ENCODE results near the gene MNDA.

The MNDA gene

GRCh38 chr1:158833264-158833663, 2.1 kb downstream of the MNDA start:
- no peak for TF ChIP-seq CTCF (conservative IDR thresholded peaks at IDR 0.05; ENCODE audit: low read depth, low read length)

GRCh38 chr1:158836038-158836437, 4.9 kb downstream of the MNDA start:
- H3K27ac ChIP-seq = no peak overlapping the region
- no peak for TF ChIP-seq CTCF (conservative IDR thresholded peaks at IDR 0.05; ENCODE audit: low read depth, low read length)
- no peaks in the 10 kb centered on the region for H4K20me1 ChIP-seq (ENCODE audit: insufficient read depth)
- H3K79me2 ChIP-seq (ENCODE audit: insufficient read depth, low read depth) = no peaks in the 10 kb centered on the region
- no peak overlapping the region for H2AFZ ChIP-seq (ENCODE audit: low read depth)
- H3K4me3 ChIP-seq (IDR thresholded peaks at IDR 0.05; ENCODE audit: insufficient read depth, low read depth, low read length) = no peak overlapping the region
- H3K36me3 ChIP-seq (ENCODE audit: insufficient read depth) = no peaks in the 10 kb centered on the region
- H3K4me2 ChIP-seq = no peak overlapping the region
- H3K4me1 ChIP-seq (ENCODE audit: low read depth, poor library complexity, severe bottlenecking) = no peaks in the 10 kb centered on the region
- no peaks in the 10 kb centered on the region for H3K27me3 ChIP-seq (ENCODE audit: insufficient read depth, low read depth)
- no peak overlapping the region for H3K9ac ChIP-seq

More at GRCh38 chr1:158833264-158833663, 2.1 kb downstream of the MNDA start:
- Histone ChIP-seq H3K4me1 (ENCODE audit: low read depth, poor library complexity, severe bottlenecking) (no peaks in the 10 kb centered on the region), H3K4me3 (IDR thresholded peaks at IDR 0.05; ENCODE audit: insufficient read depth, low read depth, low read length) (no peak overlapping the region), H3K4me2 (no peak overlapping the region), H2AFZ (ENCODE audit: low read depth) (no peak overlapping the region), H3K36me3 (ENCODE audit: insufficient read depth) (no peaks in the 10 kb centered on the region), H3K27ac (no peak overlapping the region), H4K20me1 (ENCODE audit: insufficient read depth) (no peaks in the 10 kb centered on the region), H3K79me2 (ENCODE audit: insufficient read depth, low read depth) (no peaks in the 10 kb centered on the region), H3K9ac (no peak overlapping the region), H3K27me3 (ENCODE audit: insufficient read depth, low read depth) (no peaks in the 10 kb centered on the region)

GRCh38 chr1:158838660-158839059, 7.5 kb downstream of the MNDA start:
- H3K27ac ChIP-seq = no peak overlapping the region
- no peak for TF ChIP-seq CTCF (conservative IDR thresholded peaks at IDR 0.05; ENCODE audit: low read depth, low read length)
- H3K4me2 ChIP-seq = no peak overlapping the region
- no peaks in the 10 kb centered on the region for H3K36me3 ChIP-seq (ENCODE audit: insufficient read depth)
- H3K4me1 ChIP-seq (ENCODE audit: low read depth, poor library complexity, severe bottlenecking) = no peaks in the 10 kb centered on the region
- H4K20me1 ChIP-seq (ENCODE audit: insufficient read depth) = no peaks in the 10 kb centered on the region
- H3K27me3 ChIP-seq (ENCODE audit: insufficient read depth, low read depth) = no peaks in the 10 kb centered on the region
- H2AFZ ChIP-seq (ENCODE audit: low read depth) = no peak overlapping the region
- no peak overlapping the region for H3K9ac ChIP-seq
- H3K79me2 ChIP-seq (ENCODE audit: insufficient read depth, low read depth) = no peaks in the 10 kb centered on the region
- H3K4me3 ChIP-seq (IDR thresholded peaks at IDR 0.05; ENCODE audit: insufficient read depth, low read depth, low read length) = no peak overlapping the region

- TF ChIP-seq CTCF (conservative IDR thresholded peaks at IDR 0.05; ENCODE audit: low read depth, low read length) = no peak
- Histone ChIP-seq H3K4me1 (ENCODE audit: low read depth, poor library complexity, severe bottlenecking) (no peaks in the 10 kb centered on the region), H3K9ac (no peak overlapping the region), H3K4me3 (IDR thresholded peaks at IDR 0.05; ENCODE audit: insufficient read depth, low read depth, low read length) (no peak overlapping the region), H4K20me1 (ENCODE audit: insufficient read depth) (no peaks in the 10 kb centered on the region), H3K27me3 (ENCODE audit: insufficient read depth, low read depth) (no peaks in the 10 kb centered on the region), H3K79me2 (ENCODE audit: insufficient read depth, low read depth) (no peaks in the 10 kb centered on the region), H3K27ac (no peak overlapping the region), H3K4me2 (no peak overlapping the region), H2AFZ (ENCODE audit: low read depth) (no peak overlapping the region), H3K36me3 (ENCODE audit: insufficient read depth) (no peaks in the 10 kb centered on the region)
Measured at GRCh38 chr1:158839566-158839965, 8.4 kb downstream of the MNDA start.
